K562 (cell line): ENCODE measurements around the gene SPHK1. TPM values are rescaled to one million over a fixed set of nuclear protein-coding genes. Genes with fewer than 3 reads are reported as not detected.

Experiments used
- ATF4 ChIP-seq: fragments of 450-650 bp; formaldehyde crosslinking; IDR thresholded peaks from 2 replicates; pipeline ENCODE4 v1.4.0; 2022; ENCODE audit warnings: mild to moderate bottlenecking, moderate library complexity
- FOXM1 ChIP-seq, 2 experiments: fragments of 450-650 bp in 1 of 2; sonication (generic) in 1 of 2; formaldehyde crosslinking in 1 of 2; IDR thresholded peaks; 2 replicates each; pipeline versions ENCODE4 v1.6.1 to v1.9.0; 2017 to 2022; ENCODE audit warnings: low read depth in 2 of 2, mild to moderate bottlenecking in 2 of 2, missing genetic modification reagents in 1 of 2, moderate library complexity in 1 of 2
- GTF2A2 ChIP-seq: IDR thresholded peaks from 2 replicates; pipeline ENCODE4 v1.6.1; 2016; ENCODE audit warnings: mild to moderate bottlenecking, missing genetic modification characterization, missing compliant biosample characterization
- GTF2B ChIP-seq: IDR thresholded peaks from 2 replicates; pipeline ENCODE4 v1.6.1; 2011; ENCODE audit not compliant: insufficient read length; ENCODE audit errors: extremely low read depth
- HMG20A ChIP-seq: fragments of 450-650 bp; formaldehyde crosslinking; conservative IDR thresholded peaks from 2 replicates; pipeline ENCODE4 v1.4.0; 2020; ENCODE audit warnings: mild to moderate bottlenecking, mixed read lengths
- HMGN3 ChIP-seq: IDR thresholded peaks from 2 replicates; pipeline ENCODE4 v1.6.1; 2011; ENCODE audit warnings: borderline replicate concordance, low read depth, mild to moderate bottlenecking, mixed read lengths, low read length; ENCODE audit not compliant: insufficient read length; ENCODE audit errors: extremely low read depth
- HNRNPH1 ChIP-seq: fragments of 200-400 bp; formaldehyde crosslinking; optimal IDR thresholded peaks from 2 replicates; pipeline ENCODE3; 2017; ENCODE audit warnings: low read depth, mild to moderate bottlenecking, low read length, moderate library complexity
- IFI16 ChIP-seq: fragments of 250-450 bp; sonication (Bioruptor Pico); IDR thresholded peaks from 2 replicates; pipeline ENCODE4 v2.1.2; 2022; ENCODE audit warnings: mild to moderate bottlenecking, inconsistent platforms
- LCOR ChIP-seq: sonication (generic); formaldehyde crosslinking; IDR thresholded peaks from 2 replicates; pipeline ENCODE4 v1.8.0; 2022; ENCODE audit warnings: mild to moderate bottlenecking, missing genetic modification reagents
- MEIS2 ChIP-seq: fragments of 450-650 bp; IDR thresholded peaks from 2 replicates; pipeline ENCODE4 v1.6.1; 2014; ENCODE audit warnings: mild to moderate bottlenecking; ENCODE audit not compliant: partially characterized antibody
- NFE2L1 ChIP-seq: fragments of 450-650 bp; IDR thresholded peaks from 2 replicates; pipeline ENCODE4 v1.6.1; 2016; ENCODE audit warnings: missing genetic modification characterization, low read depth, mild to moderate bottlenecking, missing compliant biosample characterization, moderate library complexity, borderline replicate concordance
- NFXL1 ChIP-seq: fragments of 450-650 bp; formaldehyde crosslinking; IDR thresholded peaks from 2 replicates; pipeline ENCODE4 v1.4.0; 2021; ENCODE audit warnings: mild to moderate bottlenecking
- NFYB ChIP-seq: IDR thresholded peaks from 2 replicates; pipeline ENCODE4 v1.6.1; 2011; ENCODE audit warnings: mild to moderate bottlenecking, moderate library complexity; ENCODE audit not compliant: insufficient read length; ENCODE audit errors: extremely low read depth
- OTX1 ChIP-seq: fragments of 450-650 bp; formaldehyde crosslinking; IDR thresholded peaks from 2 replicates; pipeline ENCODE4 v1.4.0; 2022; ENCODE audit warnings: mild to moderate bottlenecking
- POLR2H ChIP-seq: IDR thresholded peaks from 2 replicates; pipeline ENCODE4 v1.6.1; 2016; ENCODE audit warnings: missing genetic modification characterization, low read depth, mild to moderate bottlenecking, control low read depth, missing compliant biosample characterization, moderate library complexity
- RUNX1 ChIP-seq: sonication (generic); IDR thresholded peaks from 2 replicates; pipeline ENCODE4 v1.6.1; 2016; ENCODE audit warnings: antibody characterized with exemption, low read depth
- SMARCE1 ChIP-seq: fragments of 450-650 bp; IDR thresholded peaks from 2 replicates; pipeline ENCODE4 v1.7.1; 2016; ENCODE audit warnings: mild to moderate bottlenecking
- TEAD2 ChIP-seq: fragments of 450-650 bp; IDR thresholded peaks from 2 replicates; pipeline ENCODE4 v1.6.1; 2016; ENCODE audit warnings: missing genetic modification characterization, control low read depth, missing compliant biosample characterization
- THAP7 ChIP-seq: fragments of 250-450 bp; sonication (Bioruptor Pico); IDR thresholded peaks from 2 replicates; pipeline ENCODE4 v1.5.0; 2021
- WHSC1 ChIP-seq: IDR thresholded peaks from one replicate; pipeline ENCODE4 v1.6.1; 2012; ENCODE audit warnings: low read length, control low read depth, inconsistent platforms
- ZNF316 ChIP-seq: fragments of 450-650 bp; IDR thresholded peaks from 2 replicates; pipeline ENCODE4 v1.6.1; 2016
- ZNF444 ChIP-seq: fragments of 250-450 bp; sonication (Bioruptor Pico); IDR thresholded peaks from 2 replicates; pipeline ENCODE4 v1.4.0; 2020; ENCODE audit warnings: mild to moderate bottlenecking, moderate library complexity
- ZNF592 ChIP-seq: fragments of 450-650 bp; IDR thresholded peaks from 2 replicates; pipeline ENCODE4 v1.6.1; 2017; ENCODE audit warnings: antibody characterized with exemption, mild to moderate bottlenecking
- polyA plus RNA-seq, 8 experiments: library from polyadenylated mRNA; depleted of rRNA in 4 of 8; stranded (reverse) in 5 of 8; unstranded in 3 of 8; fragments of >200 nt; fragmentation: Nextera tagmentation in 2 of 8; fragmentation: Illumina TruSeq in 1 of 8; extraction: Ambion mirVana in 2 of 8; extraction: Trizol in 1 of 8; gene quantifications; 2 replicates each; pipeline versions ENCODE4 v1.2.1 to v1.2.3, GENCODE V29; 2011 to 2014; ENCODE audit warnings: inconsistent platforms in 1 of 8, missing spikeins in 1 of 8
- total RNA-seq, 7 experiments: library from RNA; depleted of rRNA in 6 of 7; stranded (reverse); fragments of >200 nt in 6 of 7; fragmentation: Illumina TruSeq in 2 of 7; extraction: Trizol in 2 of 7; gene quantifications; 2 replicates each; pipeline versions ENCODE4 v1.2.1 to v1.2.3, GENCODE V29; 2011 to 2021; ENCODE audit warnings: low replicate concordance in 1 of 7

The SPHK1 gene
- total and polyA plus RNA-seq, 9 of the 15 experiments (the other 6 are each of a cell fraction or from before 2014, with no cell fraction given): 0.21 to 60.3 (median 14.5) TPM

GRCh38 chr17:76353599-76354316, 30.7 kb upstream of the SPHK1 start, which contains the start of gene PRPSAP1 (continued):
- TF ChIP-seq ATF4 (CRISPR knock-in tag) (peak; percentile 60; the same call in 1 of the 2 replicates), ZNF592 (peak; percentile 63; the same call in 1 of the 2 replicates), MEIS2 (peak; percentile 70), HNRNPH1 (no peak), ZNF316 (peak; percentile 35; the same call in 1 of the 2 replicates), TEAD2 (tag) (no peak), IFI16 (no peak), OTX1 (CRISPR knock-in tag) (no peak), THAP7 (no peak), NFXL1 (no peak), NFE2L1 (tag) (no peak), HMG20A (CRISPR knock-in tag) (no peak), FOXM1 (IDR thresholded peaks at IDR 0.05; ENCODE audit: low read depth) (peak; percentile 58; the same call in 1 of the 2 replicates), FOXM1 (CRISPR knock-in tag; IDR thresholded peaks at IDR 0.05; ENCODE audit: low read depth) (0 out of 2 replicates have a peak, but pooled peaks have one; percentile 45), RUNX1 (no peak), GTF2A2 (tag) (no peak), GTF2B (no peak), WHSC1 (no peak), HMGN3 (peak; percentile 76), SMARCE1 (no peak), LCOR (CRISPR knock-in tag) (no peak; the same call in 1 of the 2 replicates), POLR2H (tag) (peak; percentile 76; the same call in 1 of the 2 replicates), ZNF444 (no peak), NFYB (no peak)
